Naive thymus-derived CD4-positive, alpha-beta T cell (primary cell): ENCODE measurements around the gene ZNF470. TPM values are rescaled to one million over a fixed set of nuclear protein-coding genes. Genes with fewer than 3 reads are reported as not detected.

Experiments
- ATAC-seq: fragments of 150-1000 bp; cut with Tn5 transposase; 2 replicates; pipeline ENCODE4 v1.10.0; 2021; ENCODE audit warnings: mild to moderate bottlenecking, moderate library complexity
- CTCF ChIA-PET: fragments of 350-600 bp; sonication (Branson Sonifier 250); formaldehyde crosslinking; loops from one replicate; lab custom pipeline; 2021; ENCODE audit warnings: antibody characterized with exemption; lab: Charles Lee
- POLR2A ChIA-PET: fragments of 350-600 bp; sonication (Branson Sonifier 250); formaldehyde crosslinking; loops from one replicate; lab custom pipeline; 2021; ENCODE audit warnings: antibody characterized with exemption, inconsistent platforms; lab: Charles Lee
- DNase-seq, 9 donors: peaks; one replicate each; pipeline versions ENCODE4 v3.0.0 to v3.0.0-alpha.2; 2020 to 2022; ENCODE audit warnings: mixed read lengths in 1 of 9
- H3K27ac ChIP-seq: one replicate; pipeline ENCODE4 v1.7.0; 2013; ENCODE audit warnings: mild to moderate bottlenecking, low read depth, low read length, moderate library complexity
- H3K27me3 ChIP-seq, 2 donors: one replicate each; pipeline ENCODE4 v1.7.0; 2013; ENCODE audit warnings: low read length in 2 of 2, mild to moderate bottlenecking in 2 of 2, moderate library complexity in 2 of 2; ENCODE audit not compliant: control insufficient read depth in 2 of 2, insufficient read depth in 2 of 2
- H3K36me3 ChIP-seq, 3 experiments: 1 replicate in 2 of 3; 2 replicates in 1 of 3; pipeline ENCODE4 v1.7.0; 2013; ENCODE audit warnings: low read length in 3 of 3, mild to moderate bottlenecking in 3 of 3, moderate library complexity in 1 of 3; ENCODE audit not compliant: insufficient read depth in 3 of 3, control insufficient read depth in 2 of 3
- H3K4me1 ChIP-seq, 2 donors: one replicate each; pipeline ENCODE4 v1.7.0; 2013; ENCODE audit warnings: low read length in 2 of 2, mild to moderate bottlenecking in 2 of 2, moderate library complexity in 1 of 2; ENCODE audit not compliant: control insufficient read depth in 2 of 2, insufficient read depth in 2 of 2
- H3K4me3 ChIP-seq: 2 replicates; pipeline ENCODE4 v1.7.0; 2013; ENCODE audit warnings: mild to moderate bottlenecking, low read length
- H3K9me3 ChIP-seq, 3 experiments: 1 replicate in 2 of 3; 2 replicates in 1 of 3; pipeline ENCODE4 v1.7.0; 2013; ENCODE audit warnings: low read length in 3 of 3; ENCODE audit not compliant: control insufficient read depth in 2 of 3
- H3K27ac Mint-ChIP-seq, 9 donors: one replicate each; pipeline ENCODE4 v1.8.0; 2020 to 2022; ENCODE audit warnings: mixed read lengths in 9 of 9, mild to moderate bottlenecking in 8 of 9, moderate library complexity in 5 of 9, inconsistent platforms in 2 of 9
- H3K27me3 Mint-ChIP-seq, 5 donors: one replicate each; pipeline ENCODE4 v1.8.0; 2021 to 2022; ENCODE audit warnings: mixed read lengths in 5 of 5, mild to moderate bottlenecking in 1 of 5
- H3K36me3 Mint-ChIP-seq, 5 donors: one replicate each; pipeline ENCODE4 v1.8.0; 2020 to 2022; ENCODE audit warnings: mixed read lengths in 5 of 5, mild to moderate bottlenecking in 3 of 5, inconsistent platforms in 1 of 5
- H3K4me1 Mint-ChIP-seq, 7 donors: one replicate each; pipeline ENCODE4 v1.8.0; 2020 to 2022; ENCODE audit warnings: mixed read lengths in 7 of 7, mild to moderate bottlenecking in 3 of 7, inconsistent platforms in 1 of 7
- H3K4me3 Mint-ChIP-seq, 10 donors: one replicate each; pipeline ENCODE4 v1.8.0; 2020 to 2022; ENCODE audit warnings: mild to moderate bottlenecking in 10 of 10, mixed read lengths in 10 of 10, moderate library complexity in 6 of 10, inconsistent platforms in 2 of 10
- H3K9me3 Mint-ChIP-seq, 11 donors: one replicate each; pipeline ENCODE4 v1.8.0; 2020 to 2022; ENCODE audit warnings: mixed read lengths in 11 of 11, mild to moderate bottlenecking in 4 of 11, inconsistent platforms in 1 of 11, moderate library complexity in 1 of 11
- intact Hi-C, 2 donors: fragments of 100-400 bp; cut with micrococcal nuclease; formaldehyde crosslinking; loops; one replicate each; pipeline ENCODE4 v1.15.1; 2023
- polyA plus RNA-seq, 2 donors: library from polyadenylated mRNA; unstranded; fragments of 300-500 nt; fragmentation: Illumina TruSeq; gene quantifications; one replicate each; pipeline ENCODE4 v1.2.3, GENCODE V29; 2021
- total RNA-seq, 6 experiments: library from RNA in 5 of 6; stranded (reverse) in 5 of 6; gene quantifications; 1 replicate in 5 of 6; 2 replicates in 1 of 6; pipeline ENCODE4 v1.2.3 and lab custom pipeline; 2021 to 2026

The ZNF470 gene
- total RNA-seq = 1 to 10 TPM in 4 of 5 experiments, under 1 TPM in 1; 0.98 to 5.9 (median 2.4) TPM
- 1 to 10 TPM; 2.1 to 3.5 TPM for polyA plus RNA-seq
- 7.7 reads per million, percentile 31 among the genes with 10 or more reads in this experiment for total RNA-seq (lab: John Stamatoyannopoulos, UW)

- ChIA-PET CTCF (no interaction called here), POLR2A (interaction anchor here (0.5 to 1.2 kb wide), 2 partner anchors 28 to 606 kb away, joined by 3 to 4 read pairs; partner anchors contain the start of gene ZFP28)
- Histone ChIP-seq H3K36me3 (peaks cover 0 to 31% (median 8%) of the 10 kb centered on the region in 3 experiments), H3K27me3 (no peaks in the 10 kb centered on the region), H3K4me1 (peaks cover 0 to 9% of the 10 kb centered on the region in 2 donors), H3K9me3 (peaks cover 5 to 75% (median 7%) of the 10 kb centered on the region in 3 experiments), H3K4me3 (peak within 1 kb of the TSS; percentile 86), H3K27ac (peak within 1 kb of the TSS; percentile 77)
- peaks cover 10 to 96% (median 47%) of the 10 kb centered on the region in 11 donors for H3K9me3 Mint-ChIP-seq
- H3K36me3 Mint-ChIP-seq = peaks cover 35 to 68% (median 54%) of the 10 kb centered on the region in 5 donors
- intact Hi-C loops = loop anchor here (1.0 to 2.0 kb wide), 8 partner anchors 28 to 1587 kb away; partner anchors contain the start of genes ZFP28 (in 2 of the 2), ZNF582 (in 2 of the 2), ZNF71 (in 2 of the 2) and ZNF583 (in 1 of the 2)
- DNase-seq (peak; percentile 73 to 86 (median 80)), ATAC-seq (peak; percentile 98)
- H3K4me1 Mint-ChIP-seq = peaks cover 10 to 25% (median 13%) of the 10 kb centered on the region in 7 donors
- H3K4me3 Mint-ChIP-seq = peak within 1 kb of the TSS; percentile 89 to 98 (median 96)
- H3K27me3 Mint-ChIP-seq = no peaks in the 10 kb centered on the region
- H3K27ac Mint-ChIP-seq = peak within 1 kb of the TSS; percentile 59 to 91 (median 84)
Observed at GRCh38 chr19:56567274-56568120, at the start of gene ZNF470. ZNF470 (plus strand) TSS chr19:56567468; CDS start chr19:56570312, 2,844 bp downstream.

GRCh38 chr19:56525214-56525860, 41.9 kb upstream of the ZNF470 start:
- Mint-ChIP-seq H3K9me3 (peaks cover 18 to 100% (median 73%) of the 10 kb centered on the region in 11 donors), H3K27ac (no peak overlapping the region), H3K36me3 (peaks cover 3 to 53% (median 35%) of the 10 kb centered on the region in 5 donors), H3K27me3 (peaks cover 0 to 5% (median 0%) of the 10 kb centered on the region in 5 donors), H3K4me1 (no peaks in the 10 kb centered on the region), H3K4me3 (no peak overlapping the region)
- H3K36me3 ChIP-seq = no peaks in the 10 kb centered on the region
- H3K27ac ChIP-seq = no peak overlapping the region
- intact Hi-C loops = no loop called here
- DNase-seq = no peak
- ChIA-PET POLR2A (no interaction called here), CTCF (no interaction called here)
- no peaks in the 10 kb centered on the region for H3K4me1 ChIP-seq
- peaks cover 10 to 98% (median 30%) of the 10 kb centered on the region in 3 experiments for H3K9me3 ChIP-seq
- H3K27me3 ChIP-seq = no peaks in the 10 kb centered on the region
- H3K4me3 ChIP-seq = no peak overlapping the region
- no peak for ATAC-seq

GRCh38 chr19:56537442-56537841, 29.8 kb upstream of the ZNF470 start:
- Mint-ChIP-seq H3K4me3 (peak overlapping the region; percentile 88 to 95 (median 93)), H3K36me3 (peaks cover 31 to 51% (median 36%) of the 10 kb centered on the region in 5 donors), H3K27ac (peak overlapping the region; percentile 13 to 97 (median 93)), H3K4me1 (peaks cover 13 to 27% (median 21%) of the 10 kb centered on the region in 7 donors), H3K27me3 (peaks cover 0 to 4% (median 0%) of the 10 kb centered on the region in 5 donors), H3K9me3 (peaks cover 20 to 94% (median 55%) of the 10 kb centered on the region in 11 donors)
- Histone ChIP-seq H3K4me3 (peak overlapping the region; percentile 87), H3K27ac (no peak overlapping the region), H3K9me3 (peaks cover 0 to 64% (median 14%) of the 10 kb centered on the region in 3 experiments), H3K27me3 (no peaks in the 10 kb centered on the region), H3K36me3 (peaks cover 0 to 10% (median 0%) of the 10 kb centered on the region in 3 experiments), H3K4me1 (peaks cover 5% of the 10 kb centered on the region in 2 donors)
- intact Hi-C loops = loop anchor here in 1 of 2 donors (5.0 kb wide), 1 partner anchor 1145 kb away; the partner anchor contains the start of gene ZNF551
- ATAC-seq (no peak), DNase-seq (no peak)
- ChIA-PET CTCF (no interaction called here), POLR2A (no interaction called here)

- Mint-ChIP-seq H3K4me3 (peak overlapping the region; percentile 88 to 95 (median 93)), H3K4me1 (peaks cover 13 to 27% (median 21%) of the 10 kb centered on the region in 7 donors), H3K27ac (peak overlapping the region; percentile 90 to 97 (median 94)), H3K9me3 (peaks cover 18 to 93% (median 51%) of the 10 kb centered on the region in 11 donors), H3K36me3 (peaks cover 31 to 58% (median 39%) of the 10 kb centered on the region in 5 donors), H3K27me3 (peaks cover 0 to 4% (median 0%) of the 10 kb centered on the region in 5 donors)
- peak; percentile 94 for ATAC-seq
- H3K27me3 ChIP-seq = no peaks in the 10 kb centered on the region
- ChIA-PET CTCF (no interaction called here), POLR2A (interaction anchor here (1.6 kb wide), 1 partner anchor 29 kb away, joined by 4 read pairs; the partner anchor contains the start of gene ZNF470)
- H3K9me3 ChIP-seq = peaks cover 0 to 63% (median 14%) of the 10 kb centered on the region in 3 experiments
- peaks cover 0 to 10% (median 0%) of the 10 kb centered on the region in 3 experiments for H3K36me3 ChIP-seq
- peak overlapping the region; percentile 87 for H3K4me3 ChIP-seq
- intact Hi-C loops = loop anchor here (1.0 to 5.0 kb wide), 11 partner anchors 29 to 1144 kb away; partner anchors contain the start of genes ZNF470 (in 2 of the 2), ZNF71 (in 2 of the 2), ZNF444 (in 1 of the 2) and ZNF460 (in 1 of the 2)
- H3K4me1 ChIP-seq = peaks cover 5% of the 10 kb centered on the region in 2 donors
- peak; percentile 84 to 94 (median 89) for DNase-seq
- H3K27ac ChIP-seq = peak overlapping the region; percentile 83
Observed at GRCh38 chr19:56538254-56538760, 29.0 kb upstream of the ZNF470 start.

- POLR2A ChIA-PET = interaction anchor here (1.6 kb wide), 1 partner anchor 28 kb away, joined by 4 read pairs; the partner anchor contains the start of gene ZNF470
- peaks cover 0 to 63% (median 14%) of the 10 kb centered on the region in 3 experiments for H3K9me3 ChIP-seq
- peaks cover 13 to 27% (median 21%) of the 10 kb centered on the region in 7 donors for H3K4me1 Mint-ChIP-seq
- peak in 3 of 9 donors; percentile 8 to 66 (median 64) for DNase-seq
- peaks cover 18 to 93% (median 53%) of the 10 kb centered on the region in 11 donors for H3K9me3 Mint-ChIP-seq
- intact Hi-C loops = loop anchor here (1.0 to 5.0 kb wide), 11 partner anchors 28 to 1143 kb away; partner anchors contain the start of genes ZNF470 (in 2 of the 2), ZNF71 (in 2 of the 2), ZNF444 (in 1 of the 2) and ZNF460 (in 1 of the 2)
- peaks cover 5% of the 10 kb centered on the region in 2 donors for H3K4me1 ChIP-seq
- H3K27ac ChIP-seq = peak within 1 kb of the TSS; percentile 83
- H3K27me3 ChIP-seq = no peaks in the 10 kb centered on the region
- peaks cover 0 to 15% (median 0%) of the 10 kb centered on the region in 3 experiments for H3K36me3 ChIP-seq
- ATAC-seq = no peak
- peak within 1 kb of the TSS; percentile 88 to 95 (median 93) for H3K4me3 Mint-ChIP-seq
- peak within 1 kb of the TSS; percentile 87 for H3K4me3 ChIP-seq
- H3K27me3 Mint-ChIP-seq = peaks cover 0 to 4% (median 0%) of the 10 kb centered on the region in 5 donors
- H3K27ac Mint-ChIP-seq = peak within 1 kb of the TSS; percentile 90 to 97 (median 94)
- CTCF ChIA-PET = no interaction called here
- H3K36me3 Mint-ChIP-seq = peaks cover 30 to 62% (median 41%) of the 10 kb centered on the region in 5 donors
Observed at GRCh38 chr19:56538761-56539263, 28.5 kb upstream of the ZNF470 start, which contains the start of gene ZFP28. ZFP28 (plus strand) TSS chr19:56538948; CDS start chr19:56539019, 71 bp downstream.
